ENCODE measurements around the gene GPR26. TPM values are rescaled to one million over a fixed set of nuclear protein-coding genes. Genes with fewer than 3 reads are reported as not detected.

GPR26 gene
- total RNA-seq, 1 donor from 2014 or later, result not detected

DNA sequence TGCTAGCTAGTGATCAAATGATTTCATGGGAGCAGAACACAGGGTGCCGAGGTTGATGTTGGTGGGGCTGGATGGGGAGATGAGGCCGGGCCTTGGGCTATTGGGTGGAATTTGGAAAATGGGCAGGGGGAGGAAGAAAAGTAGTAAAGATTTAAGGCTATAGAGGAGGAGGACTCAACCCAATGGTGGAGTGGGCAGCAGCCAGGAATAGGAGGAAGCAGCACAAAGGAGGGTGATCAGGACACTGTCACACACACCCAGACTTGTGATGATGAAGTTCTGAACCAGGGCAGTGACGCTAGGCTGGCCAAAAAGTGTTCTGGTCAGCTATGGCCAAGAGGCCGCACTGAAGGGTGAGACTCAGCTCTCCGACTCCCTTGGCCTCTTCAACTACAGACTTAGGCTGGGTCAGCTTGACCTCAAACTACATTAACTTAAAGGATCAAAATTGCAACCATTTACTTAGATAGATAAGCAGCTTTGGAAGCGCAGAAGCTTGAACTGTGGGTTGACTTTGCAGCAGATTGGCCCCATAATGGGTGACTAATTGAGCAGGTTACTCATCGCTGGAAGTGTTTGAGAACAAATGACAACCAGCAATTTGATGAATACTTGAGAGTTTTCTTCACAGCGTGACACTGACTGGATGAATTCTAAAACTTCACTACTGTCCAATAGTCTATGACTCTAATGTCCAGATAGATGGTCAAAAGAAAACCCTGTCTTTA, 29.4 kb upstream of the GPR26 start:
- H3K36me3 Mint-ChIP-seq (ENCODE audit: low read depth), result no peaks in the 10 kb centered on the region
- no peaks in the 10 kb centered on the region for H3K27me3 Mint-ChIP-seq (ENCODE audit: low read depth)
- no peaks in the 10 kb centered on the region for H3K4me1 Mint-ChIP-seq (ENCODE audit: low read depth)
- no peaks in the 10 kb centered on the region for H3K9me3 Mint-ChIP-seq
- no peak overlapping the region for H3K4me3 Mint-ChIP-seq (ENCODE audit: low read depth)
- no peak for DNase-seq (ENCODE audit: low spot score)
- intact Hi-C loops (cut with micrococcal nuclease), result no loop called here
- no peak overlapping the region for H3K27ac Mint-ChIP-seq

DNA sequence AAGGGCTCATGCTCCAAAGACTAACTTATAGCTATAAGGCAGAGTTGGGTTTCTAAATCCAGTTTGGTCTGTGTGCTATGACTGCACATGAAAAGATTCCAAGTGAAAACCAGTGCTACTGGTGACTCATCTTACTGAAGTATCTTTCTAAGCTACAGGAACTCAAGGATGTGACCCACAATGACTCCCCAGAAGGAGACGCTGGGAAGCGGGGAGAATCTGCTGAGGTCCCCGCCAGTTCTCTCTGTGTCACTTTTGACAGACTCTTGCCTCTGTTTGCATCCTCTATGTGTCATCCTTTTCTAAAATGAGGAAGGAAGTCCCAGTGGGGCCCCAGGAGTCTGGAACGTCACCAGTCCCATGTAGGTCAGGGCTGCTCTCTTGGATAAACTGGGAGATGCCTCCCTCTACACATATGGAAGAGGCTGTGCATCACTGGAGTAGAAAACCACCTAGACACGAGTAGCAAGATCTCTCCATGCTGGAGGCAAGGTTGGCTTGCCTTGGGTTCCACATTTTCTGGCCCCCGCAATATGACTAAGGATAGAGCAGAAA, 28.8 kb upstream of the GPR26 start:
- no peak overlapping the region for H3K27ac Mint-ChIP-seq
- no peaks in the 10 kb centered on the region for H3K9me3 Mint-ChIP-seq
- H3K4me3 Mint-ChIP-seq (ENCODE audit: low read depth), result no peak overlapping the region
- DNase-seq (ENCODE audit: low spot score), result no peak
- intact Hi-C loops (cut with micrococcal nuclease), result no loop called here
- no peaks in the 10 kb centered on the region for H3K36me3 Mint-ChIP-seq (ENCODE audit: low read depth)
- H3K27me3 Mint-ChIP-seq (ENCODE audit: low read depth), result no peaks in the 10 kb centered on the region
- no peaks in the 10 kb centered on the region for H3K4me1 Mint-ChIP-seq (ENCODE audit: low read depth)

DNA sequence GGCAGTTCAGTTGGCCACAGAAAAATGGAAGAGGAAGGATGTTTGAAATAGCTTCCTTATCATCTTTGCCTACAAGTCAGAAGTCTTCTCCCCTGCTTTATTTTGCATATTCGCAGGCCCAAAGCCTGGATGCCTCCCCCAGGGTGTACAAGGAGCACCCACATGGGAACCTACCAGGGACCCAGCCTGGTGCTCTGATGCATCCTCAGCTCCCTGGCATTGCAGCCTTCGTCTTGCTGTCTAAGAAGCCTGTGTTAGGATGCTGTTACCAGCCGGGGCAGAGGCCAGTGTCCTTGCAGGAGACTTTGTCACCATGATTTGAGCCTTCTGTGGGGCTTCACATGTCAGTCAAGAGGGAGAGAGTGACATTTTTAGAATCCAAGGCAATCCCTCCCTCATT, 27.0 kb upstream of the GPR26 start:
- no peak for DNase-seq (ENCODE audit: low spot score)
- intact Hi-C loops (cut with micrococcal nuclease), result no loop called here
- no peak overlapping the region for H3K27ac Mint-ChIP-seq

DNA sequence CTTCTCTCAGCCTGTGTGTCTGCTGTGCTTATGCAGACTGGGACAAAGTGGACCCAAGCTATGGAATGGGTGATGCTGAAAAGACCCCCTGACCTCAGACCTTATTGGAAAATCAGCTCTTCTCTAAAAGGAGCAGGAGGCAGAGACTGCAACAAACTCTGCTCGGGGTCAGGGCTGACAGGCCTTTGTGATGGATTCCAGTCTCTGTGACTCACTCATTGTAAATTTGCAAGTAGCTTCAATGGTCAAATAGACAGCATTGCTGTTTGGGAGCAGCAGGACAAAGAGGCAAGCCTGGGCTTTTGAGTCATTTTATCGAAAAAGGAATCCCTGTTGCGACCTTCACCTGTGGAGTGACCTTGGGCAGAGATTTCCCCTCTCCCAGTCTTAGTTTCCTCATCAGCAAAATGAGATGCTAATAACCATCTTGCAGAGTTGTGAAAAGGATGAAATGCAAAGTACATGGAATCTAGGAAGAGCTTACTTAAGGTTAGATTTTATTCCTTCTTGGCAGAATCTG, 26.1 kb upstream of the GPR26 start:
- no peaks in the 10 kb centered on the region for H3K36me3 Mint-ChIP-seq (ENCODE audit: low read depth)
- no peak for DNase-seq (ENCODE audit: low spot score)
- H3K27ac Mint-ChIP-seq, result no peak overlapping the region
- no peaks in the 10 kb centered on the region for H3K27me3 Mint-ChIP-seq (ENCODE audit: low read depth)
- no peak overlapping the region for H3K4me3 Mint-ChIP-seq (ENCODE audit: low read depth)
- intact Hi-C loops (cut with micrococcal nuclease), result no loop called here
- no peaks in the 10 kb centered on the region for H3K9me3 Mint-ChIP-seq
- no peaks in the 10 kb centered on the region for H3K4me1 Mint-ChIP-seq (ENCODE audit: low read depth)

More for the DNA sequence above, 27.0 kb upstream of the GPR26 start:
- Mint-ChIP-seq H3K4me1 (ENCODE audit: low read depth) (no peaks in the 10 kb centered on the region), H3K4me3 (ENCODE audit: low read depth) (no peak overlapping the region), H3K9me3 (no peaks in the 10 kb centered on the region), H3K27me3 (ENCODE audit: low read depth) (no peaks in the 10 kb centered on the region), H3K36me3 (ENCODE audit: low read depth) (no peaks in the 10 kb centered on the region)

DNA sequence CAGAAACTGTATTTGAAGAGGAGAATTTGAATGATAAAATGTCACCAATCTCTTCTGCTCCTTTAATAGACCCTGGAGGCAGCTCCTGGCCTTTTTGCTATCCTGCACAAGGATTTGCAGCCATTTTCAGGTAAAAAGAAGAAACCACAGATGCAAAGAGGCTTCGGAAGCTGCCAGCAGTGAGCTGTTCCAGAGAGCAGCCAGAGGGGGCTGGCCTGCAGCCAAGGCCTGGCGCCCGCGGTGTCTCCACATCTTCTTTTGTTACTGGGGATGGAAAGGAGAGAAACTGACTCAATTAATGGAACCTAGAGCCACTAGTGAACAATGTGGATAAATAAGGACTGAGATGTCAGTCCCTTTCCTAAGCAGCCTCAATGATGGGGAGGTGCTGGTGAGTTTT, 23.9 kb upstream of the GPR26 start:
- no peak overlapping the region for H3K27ac Mint-ChIP-seq
- H3K27me3 Mint-ChIP-seq (ENCODE audit: low read depth), result no peaks in the 10 kb centered on the region
- no peak overlapping the region for H3K4me3 Mint-ChIP-seq (ENCODE audit: low read depth)
- no peaks in the 10 kb centered on the region for H3K4me1 Mint-ChIP-seq (ENCODE audit: low read depth)
- H3K9me3 Mint-ChIP-seq, result no peaks in the 10 kb centered on the region
- intact Hi-C loops (cut with micrococcal nuclease), result no loop called here
- H3K36me3 Mint-ChIP-seq (ENCODE audit: low read depth), result no peaks in the 10 kb centered on the region
- DNase-seq (ENCODE audit: low spot score), result no peak

DNA sequence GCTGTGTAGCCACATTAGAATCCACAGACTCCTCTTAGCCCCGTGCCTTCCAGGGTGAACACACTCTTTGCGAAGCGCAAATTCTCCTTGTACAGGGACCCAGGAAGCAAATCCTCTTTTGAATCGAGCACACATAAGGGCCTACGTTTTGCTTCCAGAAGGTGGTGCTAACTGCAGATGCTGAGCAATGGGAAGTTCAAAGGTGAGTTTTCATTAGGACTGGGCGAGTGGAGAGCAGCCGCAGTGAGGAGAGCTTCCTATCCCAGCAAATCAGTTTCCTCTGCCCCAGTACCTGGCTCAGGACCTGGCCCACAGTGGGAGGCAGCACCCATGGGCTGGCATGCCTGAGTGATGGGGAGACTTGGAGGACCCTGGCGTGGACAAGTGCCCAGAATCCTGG, 23.5 kb upstream of the GPR26 start:
- no peaks in the 10 kb centered on the region for H3K27me3 Mint-ChIP-seq (ENCODE audit: low read depth)
- H3K36me3 Mint-ChIP-seq (ENCODE audit: low read depth), result no peaks in the 10 kb centered on the region
- H3K27ac Mint-ChIP-seq, result no peak overlapping the region
- intact Hi-C loops (cut with micrococcal nuclease), result no loop called here
- H3K9me3 Mint-ChIP-seq, result no peaks in the 10 kb centered on the region
- no peak for DNase-seq (ENCODE audit: low spot score)
- H3K4me1 Mint-ChIP-seq (ENCODE audit: low read depth), result no peaks in the 10 kb centered on the region
- no peak overlapping the region for H3K4me3 Mint-ChIP-seq (ENCODE audit: low read depth)

DNA sequence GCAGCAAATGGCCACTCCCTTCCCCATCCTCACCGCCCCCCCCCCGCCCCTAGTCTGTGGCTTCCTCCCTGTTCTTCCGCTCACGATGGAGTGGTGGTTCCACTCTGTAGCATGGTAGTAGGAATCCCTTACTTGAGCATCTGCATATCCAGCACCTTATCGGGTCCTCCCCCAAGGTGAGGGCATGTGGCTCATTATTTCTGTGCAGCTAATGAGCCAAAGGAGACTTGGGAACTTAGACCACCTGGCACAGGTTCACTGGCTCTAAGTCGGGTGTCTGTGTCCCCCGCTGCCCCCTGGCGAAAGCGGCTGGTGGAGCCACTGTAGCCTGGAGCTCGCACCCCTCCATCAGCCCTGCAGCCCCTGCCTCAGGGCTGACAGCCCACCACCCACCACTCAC, 22.8 kb upstream of the GPR26 start:
- no peaks in the 10 kb centered on the region for H3K27me3 Mint-ChIP-seq (ENCODE audit: low read depth)
- H3K9me3 Mint-ChIP-seq, result no peaks in the 10 kb centered on the region
- no peak overlapping the region for H3K27ac Mint-ChIP-seq
- DNase-seq (ENCODE audit: low spot score), result no peak
- H3K4me3 Mint-ChIP-seq (ENCODE audit: low read depth), result no peak overlapping the region
- no peaks in the 10 kb centered on the region for H3K4me1 Mint-ChIP-seq (ENCODE audit: low read depth)
- H3K36me3 Mint-ChIP-seq (ENCODE audit: low read depth), result no peaks in the 10 kb centered on the region
- intact Hi-C loops (cut with micrococcal nuclease), result no loop called here

DNA sequence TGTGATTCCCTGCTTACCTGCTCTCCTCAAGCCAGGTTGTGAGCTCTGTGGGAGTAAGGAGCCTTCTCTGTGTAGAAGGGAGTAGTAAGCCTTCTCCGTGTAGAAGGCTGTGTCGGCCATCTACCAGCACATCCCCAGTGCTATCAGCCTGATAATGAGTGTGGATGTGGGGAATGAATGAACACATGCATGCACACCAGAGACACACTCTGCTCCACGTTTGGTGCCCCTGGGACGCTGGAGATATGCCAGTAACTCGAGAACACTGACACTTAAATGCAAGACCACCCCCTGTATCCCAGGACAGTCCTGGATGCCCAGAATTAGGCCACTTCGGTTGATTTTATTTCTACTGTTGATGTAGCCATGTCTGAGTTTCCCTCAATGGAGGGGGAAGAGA, 21.1 kb upstream of the GPR26 start:
- DNase-seq (ENCODE audit: low spot score), result no peak
- intact Hi-C loops (cut with micrococcal nuclease), result no loop called here
- no peaks in the 10 kb centered on the region for H3K36me3 Mint-ChIP-seq (ENCODE audit: low read depth)
- H3K4me3 Mint-ChIP-seq (ENCODE audit: low read depth), result no peak overlapping the region
- no peaks in the 10 kb centered on the region for H3K27me3 Mint-ChIP-seq (ENCODE audit: low read depth)
- no peaks in the 10 kb centered on the region for H3K9me3 Mint-ChIP-seq
- H3K27ac Mint-ChIP-seq, result no peak overlapping the region
- no peaks in the 10 kb centered on the region for H3K4me1 Mint-ChIP-seq (ENCODE audit: low read depth)

DNA sequence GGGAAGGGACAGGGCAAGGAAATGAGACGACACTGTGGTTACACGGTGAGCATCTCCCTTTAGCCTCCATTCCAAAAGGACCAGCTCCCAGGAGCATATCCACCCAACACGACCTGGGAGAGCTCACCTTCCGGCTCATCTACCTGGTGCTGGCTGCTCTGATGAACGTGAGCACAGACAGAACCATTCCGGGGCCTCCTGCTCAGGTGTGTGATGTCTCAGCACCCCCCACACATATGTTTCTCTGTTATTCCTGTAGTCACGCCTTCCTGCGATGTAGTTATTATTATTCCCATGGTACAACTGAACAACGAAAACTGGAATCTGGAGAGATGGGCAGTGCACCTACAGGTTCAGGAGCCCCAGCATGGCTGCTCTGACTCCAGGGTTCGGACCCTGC, 20.5 kb upstream of the GPR26 start:
- Mint-ChIP-seq H3K27me3 (ENCODE audit: low read depth) (no peaks in the 10 kb centered on the region), H3K9me3 (no peaks in the 10 kb centered on the region), H3K36me3 (ENCODE audit: low read depth) (no peaks in the 10 kb centered on the region), H3K4me1 (ENCODE audit: low read depth) (no peaks in the 10 kb centered on the region), H3K4me3 (ENCODE audit: low read depth) (no peak overlapping the region), H3K27ac (no peak overlapping the region)
- no peak for DNase-seq (ENCODE audit: low spot score)
- intact Hi-C loops (cut with micrococcal nuclease), result no loop called here

DNA sequence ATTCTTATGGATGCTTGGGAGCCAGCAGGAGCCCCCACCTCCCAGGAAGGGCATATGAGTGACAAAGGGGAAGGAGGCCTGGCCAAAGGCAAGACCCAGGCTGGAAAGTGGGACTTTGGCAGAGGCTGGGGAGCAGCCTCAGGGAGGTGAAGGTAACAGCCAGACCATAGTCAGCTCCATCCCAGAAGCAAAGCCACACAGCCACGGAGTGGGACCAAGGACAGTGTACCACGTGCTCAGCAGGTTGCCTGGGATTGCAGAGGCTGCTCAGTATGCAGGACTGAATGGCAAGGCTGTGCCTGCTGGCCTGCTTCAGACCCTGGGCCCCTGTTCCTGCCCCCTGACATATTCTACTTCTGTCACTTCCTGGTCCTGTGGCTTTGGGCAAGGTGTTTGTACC, 17.6 kb upstream of the GPR26 start:
- Mint-ChIP-seq H3K4me3 (ENCODE audit: low read depth) (no peak overlapping the region), H3K27ac (no peak overlapping the region), H3K27me3 (ENCODE audit: low read depth) (no peaks in the 10 kb centered on the region), H3K9me3 (no peaks in the 10 kb centered on the region), H3K36me3 (ENCODE audit: low read depth) (no peaks in the 10 kb centered on the region), H3K4me1 (ENCODE audit: low read depth) (no peaks in the 10 kb centered on the region)
- intact Hi-C loops (cut with micrococcal nuclease), result no loop called here
- DNase-seq (ENCODE audit: low spot score), result no peak

DNA sequence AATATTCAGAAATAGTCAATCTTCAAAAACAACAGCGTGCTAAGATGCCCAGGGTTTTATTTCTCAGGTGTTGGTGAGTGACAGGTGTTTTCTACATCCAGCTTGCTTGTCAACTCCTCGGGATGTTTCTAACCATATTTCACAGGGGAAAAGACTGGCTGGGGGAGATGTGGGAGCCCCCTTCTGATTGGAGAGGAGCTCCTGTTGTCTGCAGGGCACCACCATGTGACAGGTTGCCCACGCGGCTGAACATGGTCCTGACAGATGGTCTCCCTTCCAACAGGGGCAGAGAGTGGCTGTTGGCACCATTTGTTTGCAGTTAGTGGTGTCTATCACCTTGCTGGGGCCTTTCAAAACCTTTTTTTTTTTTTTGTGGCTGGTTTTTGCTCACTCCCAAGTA, 16.5 kb upstream of the GPR26 start:
- H3K36me3 Mint-ChIP-seq (ENCODE audit: low read depth), result no peaks in the 10 kb centered on the region
- intact Hi-C loops (cut with micrococcal nuclease), result no loop called here
- no peaks in the 10 kb centered on the region for H3K9me3 Mint-ChIP-seq
- H3K27me3 Mint-ChIP-seq (ENCODE audit: low read depth), result no peaks in the 10 kb centered on the region
- H3K4me3 Mint-ChIP-seq (ENCODE audit: low read depth), result no peak overlapping the region
- no peaks in the 10 kb centered on the region for H3K4me1 Mint-ChIP-seq (ENCODE audit: low read depth)
- no peak overlapping the region for H3K27ac Mint-ChIP-seq
- no peak for DNase-seq (ENCODE audit: low spot score)

DNA sequence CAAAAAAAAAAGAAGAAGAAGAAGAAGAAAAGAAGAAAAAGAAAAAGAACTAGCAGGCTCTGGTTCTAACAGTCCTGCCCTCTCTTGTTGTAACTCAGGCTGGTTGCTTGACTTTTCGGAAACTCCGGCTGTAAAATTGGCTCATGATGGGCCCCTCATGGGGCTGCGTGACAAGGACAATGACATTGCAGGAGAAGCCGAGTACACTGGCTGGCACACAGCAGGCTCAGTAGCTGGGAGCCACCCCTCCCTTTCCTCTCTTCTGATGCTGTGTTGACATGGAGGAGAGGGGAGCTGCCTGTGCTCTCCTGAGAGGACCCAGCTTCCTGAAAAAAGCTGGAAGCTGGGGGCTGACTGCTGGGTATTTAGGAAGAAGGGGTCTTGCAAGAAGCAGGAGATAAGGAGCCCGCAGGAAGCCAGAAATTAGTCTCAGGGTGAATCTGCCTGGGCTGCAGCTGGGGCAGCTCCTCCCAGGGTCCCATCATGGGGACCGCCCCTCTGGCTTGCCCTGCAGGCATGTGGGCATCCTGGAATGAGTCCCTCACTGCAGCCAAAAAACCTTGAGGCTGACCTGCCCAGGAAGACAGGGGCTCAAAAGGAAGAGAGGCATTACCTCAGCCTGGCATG, 14.6 kb upstream of the GPR26 start:
- Mint-ChIP-seq H3K27me3 (ENCODE audit: low read depth) (no peaks in the 10 kb centered on the region), H3K4me3 (ENCODE audit: low read depth) (no peak overlapping the region), H3K36me3 (ENCODE audit: low read depth) (no peaks in the 10 kb centered on the region), H3K9me3 (no peaks in the 10 kb centered on the region), H3K4me1 (ENCODE audit: low read depth) (no peaks in the 10 kb centered on the region), H3K27ac (no peak overlapping the region)
- no peak for DNase-seq (ENCODE audit: low spot score)
- intact Hi-C loops (cut with micrococcal nuclease), result no loop called here

DNA sequence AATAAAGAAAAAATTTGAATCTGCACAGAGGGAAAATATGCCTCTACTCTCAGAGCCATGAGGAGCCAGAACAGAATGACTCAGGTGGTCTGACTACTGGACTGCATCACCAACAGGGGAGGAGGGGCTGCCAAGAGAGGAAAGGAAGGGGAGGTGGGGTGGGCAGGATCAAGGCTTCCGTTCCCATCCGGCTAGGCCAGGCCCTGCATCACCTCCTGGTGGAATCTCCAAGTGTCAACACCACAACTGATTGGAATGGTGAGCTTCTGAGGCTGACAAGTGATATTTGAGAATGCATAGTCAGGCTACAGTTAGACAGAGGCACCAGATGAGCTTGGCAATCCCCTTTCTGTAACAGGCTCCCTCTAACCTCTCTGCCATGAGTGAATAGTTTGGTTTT, 10.4 kb upstream of the GPR26 start:
- intact Hi-C loops (cut with micrococcal nuclease), result no loop called here
- H3K36me3 Mint-ChIP-seq (ENCODE audit: low read depth), result no peaks in the 10 kb centered on the region
- DNase-seq (ENCODE audit: low spot score), result no peak
- no peak overlapping the region for H3K27ac Mint-ChIP-seq
- no peaks in the 10 kb centered on the region for H3K27me3 Mint-ChIP-seq (ENCODE audit: low read depth)
- H3K4me3 Mint-ChIP-seq (ENCODE audit: low read depth), result no peak overlapping the region
- no peaks in the 10 kb centered on the region for H3K4me1 Mint-ChIP-seq (ENCODE audit: low read depth)
- no peaks in the 10 kb centered on the region for H3K9me3 Mint-ChIP-seq
